Activated CD4-positive, CD25-positive, alpha-beta regulatory T cell (primary cell): Measurements from ENCODE around the gene ARHGDIA.

Experiments
- DNase-seq, 4 experiments: peaks; one replicate each; lab custom pipeline; 2025; lab: John Stamatoyannopoulos, UW

The ARHGDIA gene

DNA sequence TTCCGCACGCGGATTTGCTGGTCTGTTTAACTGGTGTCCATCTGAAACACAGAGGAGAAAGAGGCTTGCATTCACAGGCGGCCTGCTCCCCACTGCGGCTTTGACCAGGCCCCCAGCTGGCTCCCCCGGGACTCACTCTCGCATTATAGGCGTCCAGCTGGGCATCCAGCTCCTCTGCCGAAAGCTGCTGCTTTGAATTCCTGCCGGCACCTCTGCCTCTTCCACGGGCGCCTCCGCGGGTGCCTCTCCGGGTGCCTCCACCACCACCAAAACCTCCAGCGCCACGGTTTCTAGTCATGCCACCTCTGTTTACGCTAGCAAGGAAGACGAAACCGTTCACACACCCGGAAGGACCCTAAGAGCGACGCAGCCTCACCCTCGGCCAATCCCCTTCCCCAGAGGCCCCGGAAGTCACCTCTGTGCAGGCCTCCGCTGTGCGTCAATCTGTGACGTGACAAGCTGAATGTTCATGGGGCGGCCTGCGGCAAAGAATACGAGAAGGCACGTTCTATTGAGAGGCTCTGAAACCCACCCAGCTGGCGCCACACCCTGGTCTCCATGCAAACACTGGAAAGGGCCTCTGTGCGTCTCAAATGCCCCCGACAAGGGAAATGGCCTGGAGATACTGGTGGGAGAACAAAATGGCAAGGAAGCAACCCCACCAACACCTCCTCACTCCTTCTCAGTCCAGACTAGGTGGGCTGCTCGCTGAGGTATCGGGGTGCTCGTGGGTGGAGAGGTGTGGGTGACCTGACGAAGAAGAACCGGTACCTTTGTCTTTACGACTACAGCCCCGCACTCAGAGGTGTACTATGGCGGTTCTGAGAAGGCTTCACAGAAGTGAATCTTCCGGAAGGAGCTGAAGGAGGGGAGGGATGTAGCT is 17.2 kb upstream of the ARHGDIA start:
- DNase-seq: no peak

GRCh38 chr17:81885869-81886548 is 14.9 kb upstream of the ARHGDIA start:
- no peak for DNase-seq

DNA sequence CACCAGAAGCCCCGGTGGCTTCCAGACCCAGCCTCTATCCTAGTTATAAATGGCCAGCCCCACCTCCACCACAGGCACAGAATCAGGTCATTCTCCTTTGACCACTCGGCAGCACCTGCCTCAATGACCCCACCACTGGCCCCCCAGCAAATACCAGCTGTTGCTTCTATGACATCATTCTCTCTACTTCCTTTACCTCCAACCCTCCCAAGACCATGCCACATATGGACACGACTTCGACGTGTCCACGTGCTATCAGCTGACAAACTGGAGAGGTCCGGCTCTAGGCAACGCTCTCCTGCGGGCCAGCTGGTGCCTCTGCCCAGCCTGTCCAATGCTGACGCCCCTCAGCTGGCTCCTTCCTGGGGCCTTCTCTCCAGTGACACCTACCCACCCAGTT is 14.3 kb upstream of the ARHGDIA start:
- no peak for DNase-seq

- no peak for DNase-seq
These were observed 13.8 kb upstream of the ARHGDIA start for GRCh38 chr17:81884968-81885367.

DNA sequence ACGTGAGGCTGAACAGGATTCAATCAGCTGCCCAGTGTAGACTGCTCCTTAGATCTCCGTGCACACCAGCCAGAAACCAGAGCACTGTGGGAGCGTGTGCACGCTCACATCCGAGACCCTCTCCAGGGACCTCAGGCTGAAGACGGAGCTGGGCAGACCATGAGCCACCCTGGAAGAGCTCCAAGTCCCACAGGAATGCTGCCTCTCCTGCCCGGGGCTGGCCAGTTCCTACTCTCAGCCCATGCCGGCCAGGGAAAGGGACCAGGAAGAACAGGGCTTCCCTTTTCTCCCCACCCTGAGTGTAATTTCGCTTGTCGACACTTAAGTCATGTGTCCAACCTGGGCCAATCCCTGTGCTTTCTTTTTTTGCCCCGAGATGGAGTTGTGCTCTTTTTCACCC is 13.4 kb upstream of the ARHGDIA start:
- DNase-seq: no peak

- no peak for DNase-seq
These were observed 8.0 kb upstream of the ARHGDIA start for GRCh38 chr17:81879121-81879520.

DNA sequence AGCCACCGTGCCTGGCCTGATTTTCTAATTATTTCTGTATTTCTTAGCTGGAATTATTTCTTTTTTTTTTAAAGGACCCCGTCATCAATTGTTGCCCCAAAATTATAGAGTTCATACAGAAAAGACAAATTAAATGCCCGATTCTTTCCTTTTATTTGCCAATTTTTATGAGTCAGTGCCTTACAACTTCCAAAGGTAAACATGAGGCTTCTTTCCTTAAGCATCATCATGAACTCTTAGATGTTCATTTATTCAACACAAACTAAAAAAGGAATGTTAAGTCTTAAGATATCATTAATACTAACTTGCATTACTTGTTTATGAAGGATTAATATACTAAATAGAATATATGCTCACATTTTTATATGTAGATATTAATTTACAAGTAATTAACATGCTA is 7.2 kb upstream of the ARHGDIA start:
- no peak for DNase-seq

- no peak for DNase-seq
These were observed 6.4 kb upstream of the ARHGDIA start for GRCh38 chr17:81877569-81877968.

GRCh38 chr17:81871387-81872230 is 472 bp upstream of the ARHGDIA start:
- DNase-seq: peak; percentile 88 to 94 (median 94)

- DNase-seq: no peak
These were observed 781 bp downstream of the ARHGDIA start for GRCh38 chr17:81870131-81870980.

GRCh38 chr17:81869221-81870130 is 1.7 kb downstream of the ARHGDIA start:
- DNase-seq: no peak

- no peak for DNase-seq
These were observed 2.4 kb downstream of the ARHGDIA start for GRCh38 chr17:81868674-81869220.

GRCh38 chr17:81867991-81868673 is 3.0 kb downstream of the ARHGDIA start:
- no peak for DNase-seq

DNA sequence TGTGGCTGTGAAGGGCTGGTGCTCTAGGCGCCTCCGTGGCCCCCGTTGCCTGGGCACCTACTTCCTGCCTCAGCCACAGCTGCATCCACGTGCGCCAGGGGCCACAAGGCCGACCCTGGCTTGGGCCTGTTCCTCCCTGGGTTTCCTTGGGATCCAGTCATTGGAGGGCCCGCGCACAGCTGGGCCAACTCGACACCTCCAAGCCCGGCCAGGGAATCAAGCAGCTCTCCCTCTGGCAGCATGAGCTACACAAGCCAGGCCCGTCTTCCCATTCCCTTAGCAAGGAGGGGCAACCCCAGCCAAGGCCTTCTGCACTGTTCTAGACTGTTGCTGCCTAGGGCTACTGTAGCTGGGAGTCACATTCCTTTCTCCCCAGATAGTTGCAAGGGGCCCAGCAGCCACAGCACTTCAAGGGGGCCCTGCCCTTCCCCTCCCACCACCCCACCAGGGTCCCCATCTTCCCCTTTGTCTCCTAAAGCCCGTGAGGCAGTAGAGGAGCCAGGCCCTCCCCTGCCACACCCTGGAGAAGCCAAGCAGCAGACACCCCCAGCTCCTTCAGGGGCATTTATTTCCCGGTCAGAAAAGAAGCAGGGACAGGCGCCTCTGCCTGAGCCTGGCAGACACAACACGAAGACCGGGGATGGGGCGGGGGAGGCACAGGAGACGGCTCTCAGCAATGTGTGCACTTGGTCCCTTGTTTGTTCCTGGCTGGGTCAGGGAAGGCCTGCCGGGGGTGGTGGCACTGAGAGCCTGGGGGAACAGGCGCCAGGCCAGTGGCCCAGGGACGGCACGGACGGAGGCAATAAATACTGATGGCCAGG is 3.8 kb downstream of the ARHGDIA start:
- DNase-seq: no peak

- no peak for DNase-seq
These were observed 4.5 kb downstream of the ARHGDIA start for GRCh38 chr17:81866440-81867169.

DNA sequence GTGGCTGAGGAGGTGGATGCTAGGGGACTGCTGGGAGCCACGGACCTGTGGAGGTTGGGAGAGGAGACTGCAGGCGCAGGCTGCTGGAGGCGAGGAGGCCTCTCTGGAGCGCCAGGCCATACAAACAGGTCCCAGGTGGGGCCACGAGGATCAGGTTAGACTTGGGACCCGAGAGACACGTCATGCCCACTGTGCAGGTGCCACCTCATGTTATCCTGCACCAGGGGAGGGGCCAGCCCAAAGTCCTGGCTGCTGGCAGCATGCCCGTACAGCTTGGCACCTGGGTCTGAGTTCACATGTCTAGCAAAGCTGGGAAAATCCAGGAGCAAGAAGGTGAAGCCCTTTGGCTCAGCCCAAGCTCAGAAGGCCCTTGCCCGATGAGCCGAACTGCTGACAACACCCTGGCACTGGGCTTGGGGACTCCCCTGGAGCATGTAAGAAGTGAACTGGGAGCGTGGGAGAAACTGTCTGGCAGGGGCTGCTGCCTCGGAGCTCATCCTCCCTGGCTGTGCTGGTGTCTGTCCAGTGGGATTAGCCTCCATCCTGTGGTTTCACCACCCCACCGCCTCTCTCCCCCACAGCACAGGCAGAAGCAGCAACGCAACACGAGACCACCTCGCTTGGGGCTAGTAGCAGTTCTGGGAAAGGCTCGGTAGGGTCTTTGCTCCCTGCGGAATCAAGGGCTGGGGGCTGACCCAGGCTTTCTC is 5.3 kb downstream of the ARHGDIA start:
- DNase-seq: no peak

- no peak for DNase-seq
These were observed 5.8 kb downstream of the ARHGDIA start for GRCh38 chr17:81865358-81865732.
